ENCODE measurements around the gene ANGPT4.

The ANGPT4 gene

DNA sequence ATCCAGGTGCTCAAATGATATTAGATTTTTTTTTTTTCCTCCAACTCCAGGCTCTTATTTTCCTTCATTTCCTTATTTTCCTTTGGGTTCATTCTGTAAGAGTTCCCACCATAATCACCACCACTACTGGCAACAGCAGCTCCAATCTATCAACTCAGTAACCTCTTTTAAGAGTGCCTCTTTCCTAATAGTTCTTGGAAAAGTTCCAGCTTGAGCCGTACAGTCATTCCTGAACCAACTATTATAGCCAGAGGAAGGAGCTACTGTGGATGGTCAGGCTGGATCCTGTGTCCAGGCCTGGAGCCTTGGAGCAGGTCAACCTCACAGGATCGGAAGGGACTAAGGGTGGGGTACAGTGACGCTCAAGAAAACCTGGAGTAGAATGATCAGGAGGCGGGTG, 4.2 kb upstream of the ANGPT4 start:
- ChIA-PET CTCF (no interaction called here), POLR2A (no interaction called here)
- no peak overlapping the region for H3K4me3 ChIP-seq (ENCODE audit: low read depth, low read length)
- no peak for DNase-seq (ENCODE audit: low read depth, low spot score)
- TF ChIP-seq, protein P1, sequence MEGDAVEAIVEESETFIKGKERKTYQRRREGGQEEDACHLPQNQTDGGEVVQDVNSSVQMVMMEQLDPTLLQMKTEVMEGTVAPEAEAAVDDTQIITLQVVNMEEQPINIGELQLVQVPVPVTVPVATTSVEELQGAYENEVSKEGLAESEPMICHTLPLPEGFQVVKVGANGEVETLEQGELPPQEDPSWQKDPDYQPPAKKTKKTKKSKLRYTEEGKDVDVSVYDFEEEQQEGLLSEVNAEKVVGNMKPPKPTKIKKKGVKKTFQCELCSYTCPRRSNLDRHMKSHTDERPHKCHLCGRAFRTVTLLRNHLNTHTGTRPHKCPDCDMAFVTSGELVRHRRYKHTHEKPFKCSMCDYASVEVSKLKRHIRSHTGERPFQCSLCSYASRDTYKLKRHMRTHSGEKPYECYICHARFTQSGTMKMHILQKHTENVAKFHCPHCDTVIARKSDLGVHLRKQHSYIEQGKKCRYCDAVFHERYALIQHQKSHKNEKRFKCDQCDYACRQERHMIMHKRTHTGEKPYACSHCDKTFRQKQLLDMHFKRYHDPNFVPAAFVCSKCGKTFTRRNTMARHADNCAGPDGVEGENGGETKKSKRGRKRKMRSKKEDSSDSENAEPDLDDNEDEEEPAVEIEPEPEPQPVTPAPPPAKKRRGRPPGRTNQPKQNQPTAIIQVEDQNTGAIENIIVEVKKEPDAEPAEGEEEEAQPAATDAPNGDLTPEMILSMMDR (IDR thresholded peaks at IDR 0.05; ENCODE audit: insufficient read depth, low read length, missing control alignments), result no peak

DNA sequence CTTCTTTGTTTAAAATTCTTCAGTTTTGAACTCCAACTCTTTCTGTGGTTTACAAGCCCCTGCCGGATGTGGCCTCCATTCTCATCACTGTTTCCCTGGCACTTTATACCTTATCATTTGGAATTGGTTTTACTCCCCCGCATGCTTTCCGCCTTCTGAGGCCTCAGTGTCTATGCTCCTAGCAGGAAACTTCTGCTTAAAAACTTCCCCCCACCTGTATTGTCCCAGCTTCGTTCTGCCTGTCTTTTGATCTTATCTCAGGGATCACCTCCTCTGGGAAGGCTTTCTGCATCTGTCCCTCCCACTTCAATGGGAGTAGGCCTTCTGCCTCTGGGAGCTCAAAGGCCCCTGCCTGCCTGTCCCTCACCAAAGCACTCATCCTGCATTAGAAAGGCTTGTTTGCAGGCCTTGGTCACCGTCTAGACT, 3.4 kb upstream of the ANGPT4 start:
- H3K4me3 ChIP-seq (ENCODE audit: low read depth, low read length), result no peak overlapping the region
- ChIA-PET POLR2A (no interaction called here), CTCF (no interaction called here)
- DNase-seq (ENCODE audit: low read depth, low spot score), result no peak
- TF ChIP-seq, protein P1 (IDR thresholded peaks at IDR 0.05; ENCODE audit: insufficient read depth, low read length, missing control alignments), result no peak

DNA sequence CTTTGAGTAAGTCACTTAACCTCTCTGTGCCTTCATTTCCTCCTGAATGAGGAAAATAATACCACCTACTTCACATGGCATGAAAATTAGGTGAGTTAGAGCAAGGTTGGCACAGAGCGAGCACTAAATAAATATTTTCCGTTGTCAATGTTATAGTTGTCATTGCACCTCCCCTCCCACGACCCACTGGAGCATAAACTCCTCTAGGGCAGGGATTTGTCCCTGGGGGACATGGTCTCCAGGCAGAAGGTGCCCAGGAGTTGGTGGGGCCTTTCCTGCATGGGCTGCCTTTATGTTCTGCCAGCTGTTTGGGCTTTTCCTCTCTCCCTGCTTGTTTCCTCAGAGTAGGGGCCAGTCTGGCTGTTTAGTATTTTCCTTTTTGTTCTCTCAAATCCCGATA, 1.3 kb upstream of the ANGPT4 start:
- no peak for DNase-seq (ENCODE audit: low read depth, low spot score)
- TF ChIP-seq, protein P1 (IDR thresholded peaks at IDR 0.05; ENCODE audit: insufficient read depth, low read length, missing control alignments), result no peak
- ChIA-PET POLR2A (no interaction called here), CTCF (no interaction called here)
- H3K4me3 ChIP-seq (ENCODE audit: low read depth, low read length), result no peak overlapping the region

DNA sequence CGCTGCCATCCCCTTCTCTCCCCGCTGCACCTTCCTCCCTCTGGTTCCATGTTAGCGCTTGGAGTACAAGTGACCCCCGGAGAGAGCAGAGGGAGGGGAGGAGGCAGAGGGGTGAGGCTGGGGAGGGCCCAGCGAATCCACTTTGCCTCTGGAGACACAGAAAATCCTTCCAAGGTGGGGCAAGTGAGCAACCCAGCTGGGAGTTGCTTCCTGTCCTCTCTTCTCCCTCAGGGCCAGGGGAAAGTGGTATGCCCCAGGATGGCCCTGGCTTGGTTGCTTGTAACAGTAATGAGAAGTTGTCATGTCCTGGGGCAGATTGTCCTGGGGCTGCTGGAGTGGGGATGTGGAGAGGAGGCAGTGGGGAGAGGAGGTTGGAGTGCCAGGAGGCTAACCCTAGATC, 691 bp upstream of the ANGPT4 start:
- ChIA-PET POLR2A (no interaction called here), CTCF (no interaction called here)
- DNase-seq (ENCODE audit: low read depth, low spot score), result no peak

DNA sequence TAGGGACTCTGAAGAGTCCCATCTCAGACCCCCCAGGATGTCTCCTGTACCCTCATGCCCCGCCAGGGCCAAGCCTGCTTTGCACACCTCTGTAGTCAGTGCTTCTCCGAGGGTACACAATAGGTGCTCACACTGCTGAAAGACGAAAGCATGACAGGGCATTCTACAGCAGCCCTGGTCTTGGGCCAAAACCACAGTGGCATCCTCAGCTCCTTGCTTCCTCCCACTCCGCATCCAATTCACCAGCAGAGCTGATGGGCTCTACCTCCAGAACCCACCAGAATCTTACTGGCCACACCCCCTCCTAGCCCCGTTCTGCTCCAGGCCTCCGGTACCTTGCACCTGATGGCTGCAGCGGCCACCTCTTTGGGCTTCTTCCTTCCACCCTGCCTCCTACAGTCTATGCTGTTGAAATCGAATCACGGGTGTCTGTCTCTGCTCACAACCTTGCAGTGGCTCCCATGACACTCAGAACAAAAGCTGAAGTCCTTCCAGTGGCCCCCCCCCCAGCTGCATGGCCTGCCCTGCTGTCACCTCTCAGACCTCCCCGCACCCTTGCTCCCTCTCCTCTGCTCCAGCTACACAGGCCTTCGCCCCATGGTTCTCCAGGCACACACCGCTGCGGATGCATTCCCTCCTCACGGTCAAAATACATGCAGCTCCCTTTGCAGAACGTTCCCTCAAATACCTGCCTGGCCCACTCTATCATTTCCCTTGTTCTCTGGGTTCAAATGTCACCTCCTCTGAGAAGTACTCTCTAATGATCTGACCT, 1.2 kb downstream of the ANGPT4 start:
- POLR2A ChIA-PET, result no interaction called here
- CTCF ChIA-PET, result no interaction called here

More for the DNA sequence above, 691 bp upstream of the ANGPT4 start:
- TF ChIP-seq, protein P1 (IDR thresholded peaks at IDR 0.05; ENCODE audit: insufficient read depth, low read length, missing control alignments), result no peak
- H3K4me3 ChIP-seq (ENCODE audit: low read depth, low read length), result no peak overlapping the region

DNA sequence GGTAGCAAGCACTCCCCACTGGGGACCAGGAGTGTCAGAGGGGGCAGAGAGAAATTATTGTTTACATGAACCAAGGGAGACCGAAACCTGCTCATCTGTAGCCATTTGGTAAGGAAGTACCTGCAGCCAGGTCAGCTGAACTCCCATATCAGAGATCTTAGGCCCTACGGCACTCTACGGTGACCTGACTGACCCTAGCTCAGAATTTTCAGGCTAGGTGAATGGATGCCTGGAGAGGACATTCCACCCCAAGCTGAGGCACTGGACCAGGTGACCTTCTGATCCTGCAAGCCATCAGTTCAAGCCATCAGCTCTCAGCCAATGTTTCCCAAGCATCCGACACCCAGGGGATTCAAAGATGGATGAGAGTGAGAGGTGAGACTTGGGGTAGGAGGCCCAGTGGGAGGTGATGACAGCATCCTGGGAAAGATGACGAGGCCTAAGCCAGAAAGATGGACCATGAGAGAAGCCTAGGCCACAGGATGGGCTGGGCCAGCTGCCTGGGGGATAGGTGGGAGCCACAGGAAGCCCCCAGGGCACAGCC, 2.8 kb downstream of the ANGPT4 start:
- ChIA-PET CTCF (interaction anchor here (0.9 kb wide), 1 partner anchor 42 kb away, joined by 3 read pairs; no protein-coding TSS in a partner anchor), POLR2A (no interaction called here)
- H3K4me3 ChIP-seq (ENCODE audit: low read depth, low read length), result no peak overlapping the region
- DNase-seq (ENCODE audit: low read depth, low spot score), result no peak
- TF ChIP-seq, protein P1 (IDR thresholded peaks at IDR 0.05; ENCODE audit: insufficient read depth, low read length, missing control alignments), result no peak

More for the DNA sequence above, 1.2 kb downstream of the ANGPT4 start:
- no peak for DNase-seq (ENCODE audit: low read depth, low spot score)
- TF ChIP-seq, protein P1 (IDR thresholded peaks at IDR 0.05; ENCODE audit: insufficient read depth, low read length, missing control alignments), result no peak
- no peak overlapping the region for H3K4me3 ChIP-seq (ENCODE audit: low read depth, low read length)
